ENCODE data around the gene SNRNP35. TPM values are rescaled to one million over a fixed set of nuclear protein-coding genes. Genes with fewer than 3 reads are reported as not detected.

The SNRNP35 gene
- total RNA-seq, 1 donor from 2014 or later = 11.5 TPM

- Histone ChIP-seq H3K36me3 (ENCODE audit: insufficient read depth, low read length) (peaks cover 5% of the 10 kb centered on the region), H3K9ac (ENCODE audit: low read length) (no peak overlapping the region), H2AFZ (ENCODE audit: low read depth, low read length) (no peak overlapping the region), H4K20me1 (ENCODE audit: insufficient read depth, low read length) (peaks cover 31% of the 10 kb centered on the region), H3K4me3 (ENCODE audit: insufficient read depth, low read depth, low read length) (no peak overlapping the region), H3K27ac (ENCODE audit: low read depth, low read length) (no peak overlapping the region), H3K4me1 (ENCODE audit: insufficient read depth, low read length) (no peaks in the 10 kb centered on the region), H3K9me3 (ENCODE audit: insufficient read depth, low read depth, low read length) (no peaks in the 10 kb centered on the region), H3K79me2 (ENCODE audit: insufficient read depth, low read length) (peaks cover 55% of the 10 kb centered on the region), H3K4me2 (ENCODE audit: low read length) (no peak overlapping the region), H3K27me3 (ENCODE audit: insufficient read depth, low read length) (no peaks in the 10 kb centered on the region)
- FAIRE-seq = no peak
- H3K36me3 Mint-ChIP-seq (ENCODE audit: low read depth, unreplicated experiment) = peaks cover 15% of the 10 kb centered on the region
- H3K4me1 Mint-ChIP-seq (ENCODE audit: low read depth, unreplicated experiment) = no peaks in the 10 kb centered on the region
- DNase-seq (ENCODE audit: low read depth) = no peak
- H3K27me3 Mint-ChIP-seq (ENCODE audit: low read depth, unreplicated experiment) = no peaks in the 10 kb centered on the region
- TF ChIP-seq EZH2 (IDR thresholded peaks at IDR 0.05; ENCODE audit: insufficient read depth, low read length) (no peak), CTCF (IDR thresholded peaks at IDR 0.05; ENCODE audit: insufficient read depth, low read depth, low read length) (no peak)
- H3K9me3 Mint-ChIP-seq (ENCODE audit: unreplicated experiment) = no peaks in the 10 kb centered on the region
- H3K27ac Mint-ChIP-seq (ENCODE audit: unreplicated experiment) = no peak overlapping the region
- no peak overlapping the region for H3K4me3 Mint-ChIP-seq (ENCODE audit: unreplicated experiment)
Observed at GRCh38 chr12:123465084-123465483, 7.1 kb downstream of the SNRNP35 start.

- DNase-seq (ENCODE audit: low read depth) (no peak), FAIRE-seq (no peak)
- H3K4me1 Mint-ChIP-seq (ENCODE audit: low read depth, unreplicated experiment) = no peaks in the 10 kb centered on the region
Observed at GRCh38 chr12:123468786-123469185, 10.8 kb downstream of the SNRNP35 start.

More at GRCh38 chr12:123468786-123469185, 10.8 kb downstream of the SNRNP35 start:
- TF ChIP-seq CTCF (IDR thresholded peaks at IDR 0.05; ENCODE audit: insufficient read depth, low read depth, low read length) (no peak), EZH2 (IDR thresholded peaks at IDR 0.05; ENCODE audit: insufficient read depth, low read length) (no peak)
- Histone ChIP-seq H3K9ac (ENCODE audit: low read length) (no peak overlapping the region), H3K79me2 (ENCODE audit: insufficient read depth, low read length) (peaks cover 31% of the 10 kb centered on the region), H3K9me3 (ENCODE audit: insufficient read depth, low read depth, low read length) (no peaks in the 10 kb centered on the region), H3K27me3 (ENCODE audit: insufficient read depth, low read length) (no peaks in the 10 kb centered on the region), H2AFZ (ENCODE audit: low read depth, low read length) (no peak overlapping the region), H4K20me1 (ENCODE audit: insufficient read depth, low read length) (peaks cover 33% of the 10 kb centered on the region), H3K4me1 (ENCODE audit: insufficient read depth, low read length) (no peaks in the 10 kb centered on the region), H3K4me3 (ENCODE audit: insufficient read depth, low read depth, low read length) (no peak overlapping the region), H3K27ac (ENCODE audit: low read depth, low read length) (no peak overlapping the region), H3K4me2 (ENCODE audit: low read length) (no peak overlapping the region), H3K36me3 (ENCODE audit: insufficient read depth, low read length) (peaks cover 15% of the 10 kb centered on the region)
- Mint-ChIP-seq H3K27ac (ENCODE audit: unreplicated experiment) (no peak overlapping the region), H3K4me3 (ENCODE audit: unreplicated experiment) (no peak overlapping the region), H3K27me3 (ENCODE audit: low read depth, unreplicated experiment) (no peaks in the 10 kb centered on the region), H3K9me3 (ENCODE audit: unreplicated experiment) (no peaks in the 10 kb centered on the region), H3K36me3 (ENCODE audit: low read depth, unreplicated experiment) (peaks cover 28% of the 10 kb centered on the region)

Data from astrocyte (in vitro differentiated cells and primary cell).